ENCODE measurements around the gene FAM13B.

Gene FAM13B

DNA sequence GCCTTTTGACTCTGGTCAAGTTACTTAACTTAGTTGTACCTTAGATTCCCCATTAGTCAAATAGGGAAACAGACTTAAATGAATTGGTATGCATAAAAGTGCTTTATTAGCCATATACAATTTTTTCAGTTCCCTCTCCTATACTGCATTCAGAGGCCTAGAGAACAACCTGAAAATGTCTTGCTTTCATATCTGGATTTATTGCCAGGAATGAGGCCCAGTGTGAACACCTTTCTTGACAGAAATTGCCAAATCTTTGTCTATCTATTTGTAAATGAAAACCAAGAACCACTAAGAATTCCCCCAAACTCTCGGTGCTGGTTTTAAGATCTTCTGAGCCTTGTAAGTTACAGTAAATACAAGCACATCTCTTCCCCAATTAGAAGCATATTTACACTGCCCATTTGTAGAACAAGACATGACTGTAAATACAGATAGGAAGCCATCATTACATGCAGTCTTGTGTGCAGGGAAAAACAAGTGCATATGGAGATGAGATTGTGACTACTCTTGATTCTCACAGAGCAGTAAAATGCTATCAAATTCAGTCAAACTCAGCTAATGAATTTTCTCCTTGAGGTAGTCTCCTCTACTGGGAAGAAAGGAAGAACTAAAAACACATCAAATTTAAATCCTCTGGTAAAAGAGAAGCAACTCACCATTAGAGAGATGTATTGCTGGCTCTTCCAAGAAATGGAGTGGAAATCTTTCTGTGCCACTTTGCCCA is 5.2 kb upstream of the FAM13B start:
- Mint-ChIP-seq H3K27me3 (ENCODE audit: low read depth) (no peaks in the 10 kb centered on the region), H3K4me1 (peaks cover 11% of the 10 kb centered on the region), H3K27ac (no peak overlapping the region), H3K36me3 (ENCODE audit: low read depth) (no peaks in the 10 kb centered on the region), H3K4me3 (no peak overlapping the region), H3K9me3 (no peaks in the 10 kb centered on the region)
- TF ChIP-seq, protein P1, sequence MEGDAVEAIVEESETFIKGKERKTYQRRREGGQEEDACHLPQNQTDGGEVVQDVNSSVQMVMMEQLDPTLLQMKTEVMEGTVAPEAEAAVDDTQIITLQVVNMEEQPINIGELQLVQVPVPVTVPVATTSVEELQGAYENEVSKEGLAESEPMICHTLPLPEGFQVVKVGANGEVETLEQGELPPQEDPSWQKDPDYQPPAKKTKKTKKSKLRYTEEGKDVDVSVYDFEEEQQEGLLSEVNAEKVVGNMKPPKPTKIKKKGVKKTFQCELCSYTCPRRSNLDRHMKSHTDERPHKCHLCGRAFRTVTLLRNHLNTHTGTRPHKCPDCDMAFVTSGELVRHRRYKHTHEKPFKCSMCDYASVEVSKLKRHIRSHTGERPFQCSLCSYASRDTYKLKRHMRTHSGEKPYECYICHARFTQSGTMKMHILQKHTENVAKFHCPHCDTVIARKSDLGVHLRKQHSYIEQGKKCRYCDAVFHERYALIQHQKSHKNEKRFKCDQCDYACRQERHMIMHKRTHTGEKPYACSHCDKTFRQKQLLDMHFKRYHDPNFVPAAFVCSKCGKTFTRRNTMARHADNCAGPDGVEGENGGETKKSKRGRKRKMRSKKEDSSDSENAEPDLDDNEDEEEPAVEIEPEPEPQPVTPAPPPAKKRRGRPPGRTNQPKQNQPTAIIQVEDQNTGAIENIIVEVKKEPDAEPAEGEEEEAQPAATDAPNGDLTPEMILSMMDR (IDR thresholded peaks at IDR 0.05; ENCODE audit: unreplicated experiment in 3 of 3), result no peak

DNA sequence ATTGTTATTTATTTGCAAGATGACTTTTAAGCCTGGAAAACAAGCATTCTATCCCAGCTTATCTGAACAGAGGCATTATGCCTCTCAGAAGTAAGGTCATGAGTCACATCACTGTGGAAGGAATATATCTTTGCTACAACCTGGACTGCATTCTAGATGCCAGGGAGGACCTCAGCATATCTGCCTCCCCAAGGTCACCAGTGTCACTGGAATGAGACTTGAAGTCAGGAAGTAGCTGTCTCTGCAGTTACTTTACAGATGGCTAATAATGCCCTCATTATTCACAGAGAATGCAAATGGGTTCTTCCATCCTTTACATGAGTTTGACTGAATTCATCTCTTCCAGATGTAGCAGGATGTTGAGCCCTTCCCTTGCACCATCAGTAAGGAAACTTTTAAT is 4.4 kb upstream of the FAM13B start:
- Mint-ChIP-seq H3K27ac (no peak overlapping the region), H3K36me3 (ENCODE audit: low read depth) (no peaks in the 10 kb centered on the region), H3K4me1 (peaks cover 11% of the 10 kb centered on the region), H3K27me3 (ENCODE audit: low read depth) (no peaks in the 10 kb centered on the region), H3K9me3 (no peaks in the 10 kb centered on the region), H3K4me3 (no peak overlapping the region)
- TF ChIP-seq, protein P1 (IDR thresholded peaks at IDR 0.05; ENCODE audit: unreplicated experiment in 3 of 3), result no peak

DNA sequence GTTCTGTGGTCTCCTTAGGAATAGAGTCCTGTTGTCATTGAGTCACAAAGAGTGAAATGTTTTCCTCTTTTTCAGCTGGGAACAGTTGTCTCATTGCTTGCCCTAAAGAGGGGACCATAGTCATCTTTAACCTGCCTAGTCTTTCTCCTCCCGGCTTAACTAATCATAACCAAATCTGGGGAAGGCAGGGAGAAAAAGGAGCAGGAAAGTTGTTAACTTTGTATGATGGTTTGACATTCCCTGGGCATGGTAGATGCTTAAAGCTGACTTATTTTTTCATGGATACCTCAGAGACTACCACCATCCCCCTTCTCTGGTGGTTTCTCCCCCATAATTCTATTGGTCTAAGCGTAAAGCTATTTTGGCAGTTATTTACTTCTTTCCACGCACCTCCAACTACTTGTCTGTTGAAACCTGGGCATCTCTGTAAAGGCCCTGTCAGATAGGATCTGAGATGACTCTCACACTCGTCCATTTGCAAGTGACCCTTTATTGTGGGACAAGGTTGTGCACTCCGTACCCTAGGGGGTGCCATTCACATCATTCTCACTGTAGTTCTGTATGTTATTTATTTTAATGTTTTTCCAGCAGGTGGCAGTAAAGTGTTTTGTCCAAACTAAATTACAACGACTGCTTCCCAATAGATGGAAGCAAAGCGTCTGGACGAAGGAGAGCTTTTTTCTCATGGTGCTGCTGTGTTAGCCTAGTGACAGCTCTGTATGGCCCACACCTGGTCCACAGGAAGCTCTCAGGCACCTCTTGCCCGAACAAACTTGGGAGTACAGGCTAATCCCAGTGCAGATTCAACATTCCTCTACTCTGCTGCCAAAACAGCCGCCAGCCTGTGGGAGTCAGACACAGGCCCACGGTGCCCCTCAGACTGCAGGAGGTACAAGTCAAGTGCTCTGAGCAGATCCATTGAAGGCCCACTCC is 3.0 kb upstream of the FAM13B start:
- H3K36me3 Mint-ChIP-seq (ENCODE audit: low read depth), result no peaks in the 10 kb centered on the region
- TF ChIP-seq, protein P1 (IDR thresholded peaks at IDR 0.05; ENCODE audit: unreplicated experiment in 3 of 3), result peak; percentile 74 to 86 (median 79)
- H3K27ac Mint-ChIP-seq, result peak overlapping the region; percentile 45 to 63 (median 58)
- H3K4me1 Mint-ChIP-seq, result peaks cover 20% of the 10 kb centered on the region
- no peaks in the 10 kb centered on the region for H3K27me3 Mint-ChIP-seq (ENCODE audit: low read depth)
- peak overlapping the region; percentile 65 to 83 (median 80) for H3K4me3 Mint-ChIP-seq
- no peaks in the 10 kb centered on the region for H3K9me3 Mint-ChIP-seq

DNA sequence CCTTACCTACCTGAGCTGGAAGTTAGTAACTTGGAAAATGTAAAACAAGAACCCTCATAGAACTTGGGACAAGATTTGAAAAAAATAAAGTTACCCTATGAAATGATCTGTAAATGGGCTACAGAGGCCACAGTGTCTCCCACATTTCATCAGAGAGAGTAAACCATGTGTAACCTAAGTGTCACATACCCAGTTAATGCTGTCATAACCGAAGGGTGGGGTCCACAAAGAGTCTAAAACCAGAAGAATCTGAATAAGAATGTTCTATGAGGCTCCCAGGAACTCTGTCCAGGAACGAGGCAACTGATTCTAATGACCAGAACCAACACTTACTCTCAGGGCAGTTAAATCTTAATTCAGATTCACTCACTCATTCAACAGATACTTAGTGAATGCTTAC is 1.0 kb upstream of the FAM13B start:
- Mint-ChIP-seq H3K4me3 (peak overlapping the region; percentile 96 to 100 (median 99)), H3K4me1 (peaks cover 32% of the 10 kb centered on the region), H3K36me3 (ENCODE audit: low read depth) (peaks cover 8% of the 10 kb centered on the region), H3K27ac (peak overlapping the region; percentile 91 to 99 (median 98)), H3K9me3 (no peaks in the 10 kb centered on the region), H3K27me3 (ENCODE audit: low read depth) (no peaks in the 10 kb centered on the region)
- TF ChIP-seq, protein P1 (IDR thresholded peaks at IDR 0.05; ENCODE audit: unreplicated experiment in 3 of 3), result no peak

DNA sequence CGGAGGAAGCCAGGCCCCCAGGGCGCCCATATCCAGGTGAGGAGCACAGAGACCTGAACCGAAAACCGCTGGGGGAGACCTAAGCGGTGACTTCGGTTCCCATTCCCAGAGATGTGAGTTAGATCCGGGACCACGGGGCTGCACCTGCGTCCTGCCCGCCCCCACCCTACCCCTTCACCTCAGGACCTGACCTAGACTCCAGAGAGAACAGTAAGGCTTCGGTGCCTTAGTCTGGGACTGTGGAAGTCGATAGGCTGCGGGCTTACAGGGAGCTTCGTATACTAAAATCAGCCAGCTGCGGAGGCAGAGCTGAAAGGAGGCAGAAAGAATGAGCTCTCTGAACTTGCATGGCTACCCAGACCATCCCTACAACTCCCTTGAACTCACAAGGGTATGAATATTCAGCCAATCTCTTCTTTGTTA is 518 bp upstream of the FAM13B start:
- no peaks in the 10 kb centered on the region for H3K27me3 Mint-ChIP-seq (ENCODE audit: low read depth)
- H3K4me3 Mint-ChIP-seq, result peak overlapping the region; percentile 96 to 100 (median 99)
- TF ChIP-seq, protein P1 (IDR thresholded peaks at IDR 0.05; ENCODE audit: unreplicated experiment in 3 of 3), result no peak
- H3K4me1 Mint-ChIP-seq, result peaks cover 32% of the 10 kb centered on the region
- H3K9me3 Mint-ChIP-seq, result no peaks in the 10 kb centered on the region
- H3K27ac Mint-ChIP-seq, result peak overlapping the region; percentile 91 to 99 (median 98)
- peaks cover 9% of the 10 kb centered on the region for H3K36me3 Mint-ChIP-seq (ENCODE audit: low read depth)

All from nephron (organoid).